ENCODE data around the gene PDXK. TPM values are rescaled to one million over a fixed set of nuclear protein-coding genes. Genes with fewer than 3 reads are reported as not detected.

Gene PDXK
- total and polyA plus RNA-seq, 2 experiments from 2014 or later: 76.2 to 82.4 TPM

GRCh38 chr21:43782431-43783097, 63.6 kb downstream of the PDXK start:
- Histone ChIP-seq H3K4me3 (no peak overlapping the region), H3K36me3 (no peaks in the 10 kb centered on the region), H3K4me1 (ENCODE audit: low read depth) (no peaks in the 10 kb centered on the region), H3K27me3 (no peaks in the 10 kb centered on the region), H3K9me3 (ENCODE audit: low read depth) (no peaks in the 10 kb centered on the region), H3K27ac (no peak overlapping the region)
- no peak for DNase-seq (ENCODE audit: low read depth in 1 of 2, low spot score in 1 of 2)
- TF ChIP-seq CTCF (IDR thresholded peaks at IDR 0.05; ENCODE audit: low read depth, low read length): no peak

- no peak for TF ChIP-seq CTCF (IDR thresholded peaks at IDR 0.05; ENCODE audit: low read depth, low read length)
- no peaks in the 10 kb centered on the region for H3K36me3 ChIP-seq
- no peaks in the 10 kb centered on the region for H3K4me1 ChIP-seq (ENCODE audit: low read depth)
- no peaks in the 10 kb centered on the region for H3K27me3 ChIP-seq
- no peak for DNase-seq (ENCODE audit: low read depth in 1 of 2, low spot score in 1 of 2)
- no peak overlapping the region for H3K4me3 ChIP-seq
- H3K27ac ChIP-seq: no peak overlapping the region
- no peaks in the 10 kb centered on the region for H3K9me3 ChIP-seq (ENCODE audit: low read depth)
Measured at GRCh38 chr21:43783098-43783700, 64.3 kb downstream of the PDXK start.

GRCh38 chr21:43785134-43785533, 66.2 kb downstream of the PDXK start:
- Histone ChIP-seq H3K4me3 (no peak overlapping the region), H3K36me3 (no peaks in the 10 kb centered on the region), H3K27me3 (no peaks in the 10 kb centered on the region), H3K4me1 (ENCODE audit: low read depth) (peaks cover 2% of the 10 kb centered on the region), H3K9me3 (ENCODE audit: low read depth) (no peaks in the 10 kb centered on the region), H3K27ac (no peak overlapping the region)
- no peak for TF ChIP-seq CTCF (IDR thresholded peaks at IDR 0.05; ENCODE audit: low read depth, low read length)
- no peak for DNase-seq (ENCODE audit: low read depth in 1 of 2, low spot score in 1 of 2)

GRCh38 chr21:43786300-43786806, 67.4 kb downstream of the PDXK start:
- no peak for TF ChIP-seq CTCF (IDR thresholded peaks at IDR 0.05; ENCODE audit: low read depth, low read length)
- H3K4me3 ChIP-seq: no peak overlapping the region
- H3K4me1 ChIP-seq (ENCODE audit: low read depth): peaks cover 5% of the 10 kb centered on the region
- DNase-seq (ENCODE audit: low read depth in 1 of 2, low spot score in 1 of 2): no peak
- H3K9me3 ChIP-seq (ENCODE audit: low read depth): no peaks in the 10 kb centered on the region
- no peaks in the 10 kb centered on the region for H3K27me3 ChIP-seq
- H3K36me3 ChIP-seq: no peaks in the 10 kb centered on the region
- no peak overlapping the region for H3K27ac ChIP-seq

- Histone ChIP-seq H3K9me3 (ENCODE audit: low read depth) (no peaks in the 10 kb centered on the region), H3K4me1 (ENCODE audit: low read depth) (peaks cover 5% of the 10 kb centered on the region), H3K27ac (no peak overlapping the region), H3K36me3 (no peaks in the 10 kb centered on the region), H3K4me3 (no peak overlapping the region), H3K27me3 (no peaks in the 10 kb centered on the region)
- DNase-seq (ENCODE audit: low read depth in 1 of 2, low spot score in 1 of 2): no peak
- no peak for TF ChIP-seq CTCF (IDR thresholded peaks at IDR 0.05; ENCODE audit: low read depth, low read length)
Measured at GRCh38 chr21:43786807-43787440, 68.0 kb downstream of the PDXK start.

Data from cardiac muscle cell (in vitro differentiated cells and primary cell).